ENCODE measurements around the gene RAD51. TPM values are rescaled to one million over a fixed set of nuclear protein-coding genes. Genes with fewer than 3 reads are reported as not detected.

The RAD51 gene
- polyA plus RNA-seq, 3 donors = 0.28 to 0.61 TPM; not detected in 1

- no peak overlapping the region for H3K9ac ChIP-seq (ENCODE audit: insufficient read depth, low read length, poor library complexity, severe bottlenecking)
- H3K9me3 ChIP-seq (replicated peaks in 1 of 2; ENCODE audit: control insufficient read depth in 1 of 2, insufficient read depth in 1 of 2, low read length in 2 of 2) = no peaks in the 10 kb centered on the region
- DNase-seq = no peak
- Mint-ChIP-seq H3K27ac (peak overlapping the region in 1 of 7 donors; percentile 68), H3K4me3 (no peak overlapping the region), H3K9me3 (no peaks in the 10 kb centered on the region), H3K27me3 (ENCODE audit: low read depth in 3 of 3) (no peaks in the 10 kb centered on the region), H3K36me3 (peaks cover 60 to 85% of the 10 kb centered on the region in 2 donors), H3K4me1 (no peaks in the 10 kb centered on the region)
- H3K27me3 ChIP-seq (ENCODE audit: control insufficient read depth in 2 of 2, insufficient read depth in 2 of 2, low read length in 2 of 2) = no peaks in the 10 kb centered on the region
- H3K36me3 ChIP-seq (replicated peaks in 1 of 2; ENCODE audit: control insufficient read depth in 1 of 2, insufficient read depth in 2 of 2, low read length in 2 of 2) = peaks cover 54 to 99% of the 10 kb centered on the region in 2 donors
- WGBS (ENCODE audit: insufficient coverage) = 100% methylated on average over 2 of the region's 3 CpGs
- H3K79me2 ChIP-seq (ENCODE audit: insufficient read depth, low read length) = no peaks in the 10 kb centered on the region
- TF ChIP-seq CTCF (IDR thresholded peaks at IDR 0.05) = no peak
- intact Hi-C loops (cut with micrococcal nuclease) = no loop called here
- no peak overlapping the region for H2AFZ ChIP-seq (ENCODE audit: insufficient read depth, low read depth, low read length, poor library complexity, severe bottlenecking)
- H3K4me3 ChIP-seq (replicated peaks in 1 of 3; ENCODE audit: low read depth in 2 of 3, low read length in 3 of 3) = no peak overlapping the region
- no peak overlapping the region for H3K27ac ChIP-seq (ENCODE audit: low read depth in 1 of 2, low read length in 2 of 2)
- no peaks in the 10 kb centered on the region for H3K4me1 ChIP-seq (ENCODE audit: control insufficient read depth in 1 of 2, insufficient read depth in 2 of 2, low read length in 2 of 2)
- no peak overlapping the region for H3K4me2 ChIP-seq (replicated peaks; ENCODE audit: extremely low read depth, low read length, poor library complexity, severe bottlenecking)
- H4K20me1 ChIP-seq (ENCODE audit: insufficient read depth, low read length) = no peaks in the 10 kb centered on the region
These were observed 42.1 kb downstream of the RAD51 start for GRCh38 chr15:40737048-40737447.

GRCh38 chr15:40739047-40739446 lies 44.1 kb downstream of the RAD51 start:
- Histone ChIP-seq H3K27ac (ENCODE audit: low read depth in 1 of 2, low read length in 2 of 2) (no peak overlapping the region), H3K79me2 (ENCODE audit: insufficient read depth, low read length) (no peaks in the 10 kb centered on the region), H3K36me3 (replicated peaks in 1 of 2; ENCODE audit: control insufficient read depth in 1 of 2, insufficient read depth in 2 of 2, low read length in 2 of 2) (peaks cover 61 to 100% of the 10 kb centered on the region in 2 donors), H2AFZ (ENCODE audit: insufficient read depth, low read depth, low read length, poor library complexity, severe bottlenecking) (no peak overlapping the region), H4K20me1 (ENCODE audit: insufficient read depth, low read length) (no peaks in the 10 kb centered on the region), H3K9ac (ENCODE audit: insufficient read depth, low read length, poor library complexity, severe bottlenecking) (no peak overlapping the region), H3K4me3 (replicated peaks in 1 of 3; ENCODE audit: low read depth in 2 of 3, low read length in 3 of 3) (no peak overlapping the region), H3K4me2 (replicated peaks; ENCODE audit: extremely low read depth, low read length, poor library complexity, severe bottlenecking) (no peak overlapping the region), H3K27me3 (ENCODE audit: control insufficient read depth in 2 of 2, insufficient read depth in 2 of 2, low read length in 2 of 2) (no peaks in the 10 kb centered on the region), H3K9me3 (replicated peaks in 1 of 2; ENCODE audit: control insufficient read depth in 1 of 2, insufficient read depth in 1 of 2, low read length in 2 of 2) (no peaks in the 10 kb centered on the region), H3K4me1 (ENCODE audit: control insufficient read depth in 1 of 2, insufficient read depth in 2 of 2, low read length in 2 of 2) (no peaks in the 10 kb centered on the region)
- intact Hi-C loops (cut with micrococcal nuclease) = no loop called here
- peaks cover 2% of the 10 kb centered on the region for H3K4me1 Mint-ChIP-seq
- no peaks in the 10 kb centered on the region for H3K9me3 Mint-ChIP-seq
- no peaks in the 10 kb centered on the region for H3K27me3 Mint-ChIP-seq (ENCODE audit: low read depth in 3 of 3)
- H3K27ac Mint-ChIP-seq = peak overlapping the region in 1 of 7 donors; percentile 16
- no peak for DNase-seq
- no peak overlapping the region for H3K4me3 Mint-ChIP-seq
- WGBS (ENCODE audit: insufficient coverage) = 92% methylated on average over 2 of the region's 2 CpGs
- TF ChIP-seq CTCF (IDR thresholded peaks at IDR 0.05) = no peak
- peaks cover 68 to 86% of the 10 kb centered on the region in 2 donors for H3K36me3 Mint-ChIP-seq

Measured in CD14-positive monocyte (primary cell).